Gastrocnemius medialis (tissue), 4 donors: ENCODE results near the gene STH. TPM values are rescaled to one million over a fixed set of nuclear protein-coding genes. Genes with fewer than 3 reads are reported as not detected.
A peak's percentile ranks its signal among the peaks of the same experiment; 100 is the strongest.

Experiments used
- ATAC-seq, 2 donors: fragments of 150-250 bp; one replicate each; pipeline ENCODE4 v1.9.1; 2016
- DNase-seq, 2 donors: peaks; one replicate each; pipeline ENCODE4 v3.0.0-alpha.2; 2019
- H3K27ac ChIP-seq, 4 donors: fragments of 200-600 bp; sonication (generic); 1 replicate in 1 of 4; 2 replicates in 3 of 4; pipeline ENCODE4 v1.5.1; 2016 to 2018; ENCODE audit warnings: mild to moderate bottlenecking in 2 of 4, moderate library complexity in 1 of 4
- H3K27me3 ChIP-seq, 3 donors: fragments of 200-600 bp; sonication (generic) in 2 of 3; 1 replicate in 1 of 3; 2 replicates in 2 of 3; pipeline versions ENCODE4 v1.5.1 to v1.6.0; 2016 to 2019; ENCODE audit warnings: mild to moderate bottlenecking in 1 of 3, moderate library complexity in 1 of 3
- H3K36me3 ChIP-seq, 2 donors: fragments of 200-600 bp; sonication (generic) in 1 of 2; one replicate each; pipeline ENCODE4 v1.5.1; 2017 to 2018
- H3K4me1 ChIP-seq, 2 donors: fragments of 200-600 bp; sonication (generic) in 1 of 2; one replicate each; pipeline ENCODE4 v1.5.1; 2016 to 2017; ENCODE audit warnings: mild to moderate bottlenecking in 2 of 2
- H3K4me3 ChIP-seq, 4 donors: fragments of 200-600 bp; sonication (generic) in 3 of 4; 1 replicate in 1 of 4; 2 replicates in 3 of 4; pipeline ENCODE4 v1.5.1; 2016 to 2019; ENCODE audit warnings: mild to moderate bottlenecking in 2 of 4
- H3K9me3 ChIP-seq, 3 donors: fragments of 200-600 bp; sonication (generic) in 2 of 3; 1 replicate in 1 of 3; 2 replicates in 2 of 3; pipeline ENCODE4 v1.5.1; 2016 to 2019
- CTCF ChIP-seq, 5 experiments: fragments of 450-650 bp in 3 of 5; fragments of 200-600 bp in 2 of 5; sonication (generic) in 2 of 5; IDR thresholded peaks in 4 of 5; conservative IDR thresholded peaks in 1 of 5; 1 replicate in 4 of 5; 2 replicates in 1 of 5; pipeline ENCODE4 v1.5.1; 2016 to 2019; ENCODE audit warnings: antibody characterized with exemption in 5 of 5, mild to moderate bottlenecking in 3 of 5, moderate library complexity in 3 of 5
- POLR2A ChIP-seq, 2 donors: fragments of 450-650 bp; IDR thresholded peaks; one replicate each; pipeline ENCODE4 v1.6.1; 2017; ENCODE audit warnings: antibody characterized with exemption in 2 of 2, mild to moderate bottlenecking in 2 of 2, moderate library complexity in 2 of 2
- in situ Hi-C, 4 donors: fragments of 200-750 bp; cut with MboI; loops; one replicate each; pipeline versions ENCODE4 v1.15.0 to v1.8.0; 2017; ENCODE audit warnings: low sequenced_read_pairs in 4 of 4
- intact Hi-C: fragments of 100-400 bp; cut with DNase I; formaldehyde crosslinking; loops from one replicate; pipeline ENCODE4 v1.15.1; 2023; ENCODE audit warnings: low total_unique reads
- total RNA-seq, 4 donors: library from RNA; depleted of rRNA; stranded (reverse); fragments of >200 nt; gene quantifications; one replicate each; pipeline versions ENCODE4 v1.1.0 to v1.2.3, GENCODE V29; 2016

The STH gene
- total RNA-seq, 4 donors from 2014 or later = not detected

- DNase-seq = no peak
- Histone ChIP-seq H3K4me3 (no peak overlapping the region), H3K4me1 (peaks cover 33 to 44% of the 10 kb centered on the region in 2 donors), H3K27ac (peak overlapping the region; percentile 65 to 77 (median 75)), H3K36me3 (peaks cover 0 to 24% of the 10 kb centered on the region in 2 donors), H3K9me3 (no peaks in the 10 kb centered on the region), H3K27me3 (no peaks in the 10 kb centered on the region)
- TF ChIP-seq POLR2A (IDR thresholded peaks at IDR 0.05) = no peak
- no peak for TF ChIP-seq CTCF (IDR thresholded peaks at IDR 0.05 in 4 of 5, conservative IDR thresholded peaks at IDR 0.05 in 1 of 5)
- intact Hi-C loops (loop anchor here (1.0 kb wide), 3 partner anchors 43 to 168 kb away; partner anchors contain the start of gene KANSL1), in situ Hi-C loops (loop anchor here in 3 of 4 donors (5.0 to 10.0 kb wide), 3 partner anchors 43 to 170 kb away; no protein-coding TSS in a partner anchor)
- ATAC-seq = no peak
These were observed 45.9 kb downstream of the STH start for GRCh38 chr17:46044989-46045388.

GRCh38 chr17:46045639-46046038 lies 46.6 kb downstream of the STH start:
- intact Hi-C loops = no loop called here
- H3K4me3 ChIP-seq = no peak overlapping the region
- no peaks in the 10 kb centered on the region for H3K27me3 ChIP-seq
- peaks cover 29 to 37% of the 10 kb centered on the region in 2 donors for H3K4me1 ChIP-seq
- peak overlapping the region; percentile 65 to 77 (median 75) for H3K27ac ChIP-seq
- in situ Hi-C loops = loop anchor here in 2 of 4 donors (10.0 kb wide), 1 partner anchor 169 kb away; no protein-coding TSS in a partner anchor
- DNase-seq (no peak), ATAC-seq (peak; percentile 37 to 51)
- TF ChIP-seq CTCF (IDR thresholded peaks at IDR 0.05 in 4 of 5, conservative IDR thresholded peaks at IDR 0.05 in 1 of 5) = no peak
- no peak for TF ChIP-seq POLR2A (IDR thresholded peaks at IDR 0.05)
- H3K9me3 ChIP-seq = no peaks in the 10 kb centered on the region
- peaks cover 0 to 30% of the 10 kb centered on the region in 2 donors for H3K36me3 ChIP-seq

- H3K9me3 ChIP-seq = no peaks in the 10 kb centered on the region
- H3K27me3 ChIP-seq = no peaks in the 10 kb centered on the region
- intact Hi-C loops = no loop called here
- H3K27ac ChIP-seq = peak overlapping the region; percentile 65 to 77 (median 75)
- TF ChIP-seq CTCF (IDR thresholded peaks at IDR 0.05 in 4 of 5, conservative IDR thresholded peaks at IDR 0.05 in 1 of 5) (no peak), POLR2A (IDR thresholded peaks at IDR 0.05) (no peak)
- DNase-seq (no peak), ATAC-seq (peak in 1 of 2 donors; percentile 48)
- in situ Hi-C loops = loop anchor here in 2 of 4 donors (10.0 kb wide), 1 partner anchor 168 kb away; no protein-coding TSS in a partner anchor
- peaks cover 0 to 31% of the 10 kb centered on the region in 2 donors for H3K36me3 ChIP-seq
- peaks cover 31 to 37% of the 10 kb centered on the region in 2 donors for H3K4me1 ChIP-seq
- no peak overlapping the region for H3K4me3 ChIP-seq
These were observed 47.9 kb downstream of the STH start for GRCh38 chr17:46046957-46047356.

GRCh38 chr17:46047398-46047797 lies 48.3 kb downstream of the STH start:
- ATAC-seq = no peak
- H3K36me3 ChIP-seq = peaks cover 0 to 31% of the 10 kb centered on the region in 2 donors
- no peaks in the 10 kb centered on the region for H3K27me3 ChIP-seq
- TF ChIP-seq POLR2A (IDR thresholded peaks at IDR 0.05) (no peak), CTCF (IDR thresholded peaks at IDR 0.05 in 4 of 5, conservative IDR thresholded peaks at IDR 0.05 in 1 of 5) (no peak)
- no peak for DNase-seq
- no peak overlapping the region for H3K4me3 ChIP-seq
- H3K9me3 ChIP-seq = no peaks in the 10 kb centered on the region
- peaks cover 35 to 36% of the 10 kb centered on the region in 2 donors for H3K4me1 ChIP-seq
- H3K27ac ChIP-seq = peak overlapping the region; percentile 65 to 77 (median 75)
- in situ Hi-C loops = loop anchor here in 2 of 4 donors (10.0 kb wide), 1 partner anchor 167 kb away; no protein-coding TSS in a partner anchor
- intact Hi-C loops = no loop called here
